Activated T-helper 1 cell treated with anti-CD3 and anti-CD28 coated beads, Interleukin-12 subunit alpha, Interleukin-12 subunit beta, Interleukin-2, Interleukin-4 antibody, amounts not matched to agents 30 ng/mL and 10 ng/mL and 1 ng/mL, durations not matched to agents 14 hours and 24 hours and 36 hours (primary cell): ENCODE results near the gene PSMA7. TPM values are rescaled to one million over a fixed set of nuclear protein-coding genes. Genes with fewer than 3 reads are reported as not detected.
A peak's percentile ranks its signal among the peaks of the same experiment; 100 is the strongest.

Experiments used
- DNase-seq: peaks from one replicate; pipeline ENCODE4 v3.0.0; 2021; ENCODE audit warnings: low spot score
- H3K27ac Mint-ChIP-seq: one replicate; pipeline ENCODE4 v1.8.0; 2021; ENCODE audit warnings: mild to moderate bottlenecking, mixed read lengths
- H3K27me3 Mint-ChIP-seq: one replicate; pipeline ENCODE4 v1.8.0; 2022; ENCODE audit warnings: mild to moderate bottlenecking, moderate library complexity, mixed read lengths; ENCODE audit not compliant: insufficient read depth
- H3K36me3 Mint-ChIP-seq: one replicate; pipeline ENCODE4 v1.8.0; 2021; ENCODE audit warnings: low read depth, mixed read lengths
- H3K4me1 Mint-ChIP-seq: one replicate; pipeline ENCODE4 v1.8.0; 2021; ENCODE audit warnings: low read depth, mixed read lengths
- H3K4me3 Mint-ChIP-seq: one replicate; pipeline ENCODE4 v1.8.0; 2021; ENCODE audit warnings: mild to moderate bottlenecking, moderate library complexity, mixed read lengths
- H3K9me3 Mint-ChIP-seq: one replicate; pipeline ENCODE4 v1.8.0; 2021; ENCODE audit warnings: mixed read lengths
- intact Hi-C: fragments of 100-400 bp; cut with micrococcal nuclease; formaldehyde crosslinking; loops from one replicate; pipeline ENCODE4 v1.15.1; 2024
- total RNA-seq: library from RNA; stranded (reverse); gene quantifications from 2 replicates; pipeline ENCODE4 v1.2.3, GENCODE V29; 2022

The PSMA7 gene
- total RNA-seq = 444 and 450 TPM in 2 replicates

DNA sequence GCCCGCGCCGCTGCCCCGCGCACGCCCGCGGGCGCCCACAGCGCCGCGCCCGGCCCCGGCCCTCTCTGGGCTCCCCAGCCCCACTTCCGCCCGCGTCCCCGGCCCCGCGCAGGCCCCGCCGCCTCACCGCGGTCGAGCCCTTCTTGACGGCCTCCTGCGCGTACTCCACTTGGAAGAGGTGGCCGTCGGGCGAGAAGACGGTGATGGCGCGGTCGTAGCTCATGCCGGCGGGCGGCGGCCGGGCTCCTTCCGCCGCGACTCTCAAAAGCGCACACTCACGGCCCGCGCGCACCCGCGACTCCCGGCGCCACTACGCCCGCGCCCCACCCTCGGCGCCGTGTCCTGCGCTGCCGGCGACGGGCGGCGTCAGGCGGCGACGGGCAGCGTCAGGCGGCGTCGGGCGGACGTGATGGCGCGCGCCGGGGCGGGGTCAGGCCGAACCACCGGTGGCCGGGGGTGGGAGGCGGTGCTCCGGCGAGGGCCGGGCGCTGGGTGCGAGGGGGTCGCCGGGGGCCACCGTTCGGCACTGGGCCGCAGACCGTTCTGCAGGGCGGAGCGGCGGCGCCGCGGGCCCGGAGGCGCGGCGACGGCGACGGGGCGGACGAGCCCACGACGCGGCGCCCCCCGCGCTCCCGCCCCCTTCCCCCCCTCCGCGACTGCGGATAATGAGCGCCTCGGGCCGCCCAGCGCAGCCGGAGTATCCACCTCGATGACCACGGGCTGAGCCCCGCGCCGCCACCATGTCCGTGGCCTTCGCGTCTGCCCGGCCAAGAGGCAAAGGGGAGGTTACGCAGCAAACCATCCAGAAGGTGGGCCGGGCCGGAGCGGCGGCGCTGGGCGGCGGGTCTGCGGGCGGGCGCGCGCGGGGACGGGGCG, at the start of gene PSMA7, which contains the start of gene SS18L1:
PSMA7 (minus strand) TSS at position 314 of the 876 bp plus-strand sequence; CDS start at position 223, 91 bp downstream.
SS18L1 (plus strand) TSS at position 689 of the 876 bp plus-strand sequence; CDS start at position 741, 52 bp downstream.
- peaks cover 30% of the 10 kb centered on the region for H3K36me3 Mint-ChIP-seq
- no peaks in the 10 kb centered on the region for H3K9me3 Mint-ChIP-seq
- DNase-seq = peak; percentile 84

DNA sequence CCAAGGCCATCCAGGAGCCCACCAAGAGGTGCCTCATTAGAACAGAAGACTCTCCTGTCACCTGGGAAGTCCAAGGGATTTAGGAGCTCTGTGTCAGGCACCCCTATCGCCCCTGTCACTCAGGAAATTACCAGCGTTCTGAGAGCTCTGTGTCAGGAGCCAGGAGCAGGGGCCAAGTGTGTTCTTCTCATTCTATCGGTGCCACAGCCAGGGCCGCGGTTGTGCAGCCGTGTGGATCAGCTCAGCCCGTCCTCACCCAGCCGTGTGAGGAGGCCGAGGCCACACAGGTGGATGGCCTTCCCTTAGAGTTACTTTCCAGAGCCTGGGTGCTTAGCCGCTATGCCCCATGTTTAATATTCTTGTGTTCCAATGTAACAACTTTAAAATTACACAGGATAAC, 49.4 kb upstream of the PSMA7 start:
- Mint-ChIP-seq H3K4me1 (peaks cover 3% of the 10 kb centered on the region), H3K27me3 (no peaks in the 10 kb centered on the region), H3K27ac (no peak overlapping the region), H3K36me3 (peaks cover 18% of the 10 kb centered on the region), H3K9me3 (no peaks in the 10 kb centered on the region), H3K4me3 (no peak overlapping the region)
- DNase-seq = no peak
- intact Hi-C loops = no loop called here

More for the DNA sequence above, at the start of gene PSMA7, which contains the start of gene SS18L1:
- H3K4me1 Mint-ChIP-seq = peaks cover 39% of the 10 kb centered on the region
- peak within 1 kb of the TSS; percentile 90 for H3K4me3 Mint-ChIP-seq
- no peaks in the 10 kb centered on the region for H3K27me3 Mint-ChIP-seq
- intact Hi-C loops = loop anchor here (1.0 to 5.0 kb wide), 5 partner anchors 13 to 244 kb away; partner anchors contain the start of genes ADRM1, LSM14B, OSBPL2 and RPS21
- H3K27ac Mint-ChIP-seq = peak within 1 kb of the TSS; percentile 91

DNA sequence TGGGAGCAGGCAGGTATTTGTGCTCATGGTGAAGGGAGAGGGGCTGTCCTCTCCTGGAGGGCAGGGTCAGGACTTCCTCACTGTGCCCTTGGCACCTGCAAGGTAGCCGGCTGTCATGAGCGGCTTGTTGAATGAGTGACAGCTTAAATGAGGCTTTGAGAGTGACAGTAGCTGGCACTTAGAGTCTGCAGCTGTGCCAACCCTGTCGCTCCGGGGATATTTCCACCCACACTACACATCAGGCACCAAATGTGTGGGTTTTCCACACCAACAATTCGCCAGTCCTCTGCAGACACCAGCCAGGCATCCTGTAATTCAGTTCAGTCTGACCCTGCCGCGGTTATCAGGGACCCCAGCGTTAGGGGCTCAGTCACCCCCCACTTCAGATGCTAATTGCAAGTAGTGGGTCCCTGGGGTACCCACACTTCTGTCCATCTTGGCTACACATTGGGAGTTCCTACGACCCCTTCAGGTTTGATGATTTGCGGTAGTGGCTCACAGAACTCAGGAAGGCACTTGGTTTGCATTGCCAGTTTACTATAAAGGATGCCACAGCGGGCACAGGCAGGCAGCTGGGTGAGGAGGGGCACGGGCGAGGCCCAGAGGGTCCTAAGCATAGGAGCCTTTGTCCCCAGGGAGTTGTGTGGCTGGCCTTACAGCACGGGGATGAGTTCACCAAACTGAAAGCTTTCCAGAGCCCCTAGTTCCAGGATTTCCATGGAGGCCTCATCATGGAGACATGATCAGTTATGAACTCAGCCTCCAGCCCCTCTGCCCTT, 48.8 kb upstream of the PSMA7 start:
- Mint-ChIP-seq H3K4me1 (peaks cover 6% of the 10 kb centered on the region), H3K9me3 (no peaks in the 10 kb centered on the region), H3K36me3 (peaks cover 18% of the 10 kb centered on the region), H3K27ac (no peak overlapping the region), H3K27me3 (no peaks in the 10 kb centered on the region), H3K4me3 (no peak overlapping the region)
- DNase-seq = no peak
- intact Hi-C loops = no loop called here

DNA sequence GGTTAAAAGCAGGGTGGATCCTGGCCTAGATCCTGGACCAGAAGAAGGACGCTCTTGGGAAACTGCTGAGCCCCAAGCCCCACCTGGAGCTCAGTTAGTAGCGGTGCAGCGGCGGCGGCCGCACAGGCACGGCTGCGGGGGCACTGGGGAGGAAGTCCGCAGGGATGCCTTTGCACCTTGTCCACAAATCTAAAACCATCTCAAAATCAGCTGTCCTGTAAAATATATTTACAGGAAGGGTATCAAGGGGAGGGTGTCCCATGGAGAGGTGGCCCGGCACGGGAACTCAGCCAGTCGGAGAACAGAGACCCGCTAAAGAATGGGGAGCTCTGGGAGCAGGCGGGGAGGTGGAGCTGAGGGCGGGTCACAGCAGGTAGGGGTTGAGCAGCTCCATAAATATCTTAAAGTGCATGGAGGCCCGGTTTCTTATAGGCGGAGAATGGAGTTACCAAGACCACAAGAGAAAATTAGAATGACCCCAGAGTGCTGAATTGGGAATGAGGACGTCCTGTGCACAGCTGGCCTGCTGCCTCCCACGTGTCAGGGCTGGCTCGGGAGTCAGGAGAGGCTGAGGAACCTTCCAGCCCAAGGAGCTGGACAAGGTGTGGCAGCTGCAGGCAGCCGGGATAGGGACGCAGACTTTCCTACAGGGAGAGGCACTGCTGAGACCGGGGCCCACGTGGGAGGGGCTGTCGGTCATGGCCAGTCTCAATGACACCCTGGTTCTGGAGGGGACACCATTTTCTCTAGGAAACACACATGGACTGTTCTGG, 47.6 kb upstream of the PSMA7 start:
- peaks cover 12% of the 10 kb centered on the region for H3K4me1 Mint-ChIP-seq
- H3K36me3 Mint-ChIP-seq = peaks cover 15% of the 10 kb centered on the region
- no peaks in the 10 kb centered on the region for H3K9me3 Mint-ChIP-seq

DNA sequence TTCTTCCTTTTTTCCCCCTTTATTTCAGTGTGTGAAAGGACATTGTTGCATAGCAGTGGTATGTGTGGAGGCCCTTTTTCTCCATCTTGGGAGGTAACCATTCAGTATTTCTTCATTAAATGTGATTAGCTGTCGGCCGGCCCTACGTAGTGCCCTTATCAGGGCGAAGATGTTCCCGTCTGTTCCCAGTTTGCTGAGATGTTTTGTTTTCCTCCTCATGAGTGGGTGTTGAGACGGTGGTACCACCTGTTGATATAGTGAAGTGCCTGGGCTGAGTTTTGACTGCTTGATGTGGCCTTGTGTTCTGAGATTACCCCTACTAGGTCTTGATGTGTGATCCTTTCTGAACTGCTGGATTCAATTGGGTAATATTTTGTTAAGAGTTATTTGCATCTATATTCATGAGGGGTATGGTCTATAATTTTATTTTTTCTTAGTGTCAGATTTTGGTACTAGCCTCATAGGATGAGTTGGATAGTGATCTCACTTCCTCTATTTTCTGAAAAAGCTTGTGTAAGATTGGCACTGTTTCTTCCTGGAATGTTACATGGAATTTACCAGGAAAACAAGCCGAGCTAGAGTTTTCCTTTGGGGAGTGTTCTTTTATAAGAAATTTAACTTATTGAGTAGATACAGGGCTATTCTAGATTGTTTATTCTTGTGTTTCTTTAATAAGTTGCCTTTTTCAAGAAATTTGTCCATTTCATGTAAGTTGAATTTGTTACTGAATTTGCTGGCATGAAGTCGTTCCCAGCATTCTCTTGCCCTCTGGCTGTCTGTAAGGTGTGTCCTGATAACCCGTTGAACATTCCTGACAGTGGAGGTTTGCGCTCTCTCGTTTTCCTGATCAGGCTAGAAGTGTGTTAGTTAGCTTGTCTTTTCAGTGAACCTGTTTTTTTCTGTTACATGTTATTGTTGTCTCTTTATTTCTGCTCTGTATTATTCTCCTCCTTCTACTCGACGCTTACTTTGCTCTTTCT, 44.0 kb upstream of the PSMA7 start:
- DNase-seq = no peak
- Mint-ChIP-seq H3K9me3 (no peaks in the 10 kb centered on the region), H3K36me3 (peaks cover 5% of the 10 kb centered on the region), H3K4me3 (no peak overlapping the region), H3K27me3 (no peaks in the 10 kb centered on the region), H3K4me1 (peaks cover 32% of the 10 kb centered on the region), H3K27ac (no peak overlapping the region)
- intact Hi-C loops = no loop called here

More for the DNA sequence above, 47.6 kb upstream of the PSMA7 start:
- intact Hi-C loops = no loop called here
- Mint-ChIP-seq H3K4me3 (no peak overlapping the region), H3K27me3 (no peaks in the 10 kb centered on the region), H3K27ac (no peak overlapping the region)
- DNase-seq = no peak

DNA sequence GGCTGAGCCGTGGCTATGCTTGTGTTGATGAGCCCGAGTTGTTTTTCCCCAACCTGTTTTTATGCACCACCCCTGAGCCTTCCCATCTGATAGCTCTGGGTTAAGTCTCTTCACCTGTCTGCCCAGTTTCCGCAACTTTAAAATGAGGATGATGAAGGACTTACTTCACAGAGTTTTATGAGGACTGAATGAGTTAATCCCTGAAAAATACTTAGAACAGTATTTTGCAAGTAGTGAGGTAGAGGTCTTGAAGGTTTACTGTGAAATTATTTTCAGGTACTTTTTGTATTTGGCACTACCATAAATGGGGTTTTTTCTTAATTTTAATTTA, 42.9 kb upstream of the PSMA7 start:
- H3K4me1 Mint-ChIP-seq = peaks cover 40% of the 10 kb centered on the region
- peaks cover 5% of the 10 kb centered on the region for H3K36me3 Mint-ChIP-seq
- no peak for DNase-seq
- no peaks in the 10 kb centered on the region for H3K27me3 Mint-ChIP-seq
- intact Hi-C loops = no loop called here
- no peak overlapping the region for H3K4me3 Mint-ChIP-seq
- H3K27ac Mint-ChIP-seq = no peak overlapping the region
- no peaks in the 10 kb centered on the region for H3K9me3 Mint-ChIP-seq

DNA sequence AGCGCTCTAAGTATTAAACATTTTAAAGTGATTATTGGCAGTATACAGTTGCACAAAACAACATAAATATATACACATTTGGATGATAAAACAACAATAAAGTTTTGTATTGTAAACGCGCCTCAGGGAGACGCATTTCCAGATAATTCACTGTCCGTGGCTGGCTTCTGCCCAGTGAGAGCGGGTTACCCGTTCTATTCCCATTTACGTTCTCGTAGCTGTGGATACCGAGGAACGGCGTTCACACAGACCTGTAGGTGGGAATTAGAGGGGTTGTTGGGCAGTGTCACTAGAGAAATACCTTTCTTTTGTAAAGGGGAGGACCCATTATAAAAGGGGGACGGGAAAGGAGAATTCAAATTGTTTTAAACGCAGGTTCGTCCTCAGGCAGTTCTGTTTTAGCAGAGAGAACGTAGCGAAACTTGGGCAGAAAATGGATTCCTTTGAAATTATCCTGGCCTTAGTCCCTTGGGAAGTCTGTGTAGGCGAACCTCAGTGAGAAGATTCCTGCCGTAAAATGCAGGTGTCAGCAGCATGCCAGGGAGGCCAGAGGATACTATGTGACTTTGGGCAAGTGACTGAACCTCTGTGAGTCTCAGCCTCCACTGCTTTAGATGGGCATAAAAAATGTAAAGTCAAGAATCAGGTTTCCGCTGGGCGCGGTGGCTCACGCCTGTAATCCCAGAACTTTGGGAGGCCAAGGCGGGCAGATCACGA, 40.4 kb upstream of the PSMA7 start:
- DNase-seq = no peak
- no peaks in the 10 kb centered on the region for H3K36me3 Mint-ChIP-seq
- no peaks in the 10 kb centered on the region for H3K27me3 Mint-ChIP-seq
- H3K9me3 Mint-ChIP-seq = no peaks in the 10 kb centered on the region
- peak overlapping the region; percentile 92 for H3K4me3 Mint-ChIP-seq
- H3K4me1 Mint-ChIP-seq = peaks cover 40% of the 10 kb centered on the region
- H3K27ac Mint-ChIP-seq = peak overlapping the region; percentile 87
- intact Hi-C loops = loop anchor here (1.0 to 5.0 kb wide), 5 partner anchors 27 to 319 kb away; partner anchors contain the start of genes OSBPL2 and RPS21

DNA sequence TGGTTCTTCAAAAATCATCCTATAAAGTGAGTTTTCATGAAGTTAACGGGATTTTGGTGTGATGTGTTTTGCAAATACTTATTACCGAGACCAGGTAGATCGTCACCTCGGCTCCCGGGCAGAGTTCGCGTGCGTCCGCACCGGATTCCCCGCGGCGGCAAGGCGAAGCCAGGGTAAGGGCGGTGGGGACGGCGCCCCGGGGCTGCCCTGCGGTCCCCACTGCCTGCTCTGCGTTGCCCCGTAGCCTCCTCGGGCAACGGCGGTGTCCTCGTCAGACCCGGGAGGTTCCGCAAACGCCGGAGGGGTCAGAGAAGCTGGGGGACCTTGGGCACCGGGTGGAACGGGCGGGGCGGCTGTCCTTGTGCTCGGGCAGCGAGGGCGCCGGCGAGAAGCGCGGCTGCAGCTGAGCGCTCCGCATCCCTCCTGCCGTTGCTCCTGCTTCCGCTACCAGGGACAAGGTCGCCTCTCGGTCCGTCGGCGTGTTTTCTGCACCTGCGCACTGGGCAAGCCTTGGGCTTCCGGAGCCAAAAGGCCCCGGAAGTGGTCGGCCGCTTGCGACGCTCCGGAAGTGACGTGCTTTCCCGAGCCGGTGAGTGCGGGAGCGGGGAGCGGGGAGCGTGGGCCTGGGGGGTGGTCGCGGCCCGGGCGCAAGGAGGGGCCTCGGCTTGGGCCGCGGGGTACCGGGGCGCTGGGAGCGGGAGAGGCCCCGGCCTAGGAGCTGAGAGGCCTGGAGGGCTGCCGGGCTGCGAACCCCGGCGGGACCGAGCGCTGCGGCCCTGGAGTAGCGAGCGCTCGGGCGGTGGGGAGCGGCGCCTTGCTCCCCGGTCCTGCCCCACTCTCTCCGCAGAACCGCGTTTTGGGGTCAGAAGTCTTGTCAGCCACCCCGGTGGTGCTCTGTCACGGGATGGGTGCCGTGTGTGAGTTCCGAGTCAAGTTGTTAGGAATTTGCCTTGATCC, 39.6 kb upstream of the PSMA7 start, which contains the start of gene MTG2:
MTG2 (plus strand) TSS at position 560 of the 957 bp plus-strand sequence. CDS start 10,393 bp downstream, outside the sequence.
- H3K27me3 Mint-ChIP-seq = no peaks in the 10 kb centered on the region
- H3K9me3 Mint-ChIP-seq = no peaks in the 10 kb centered on the region
- H3K4me3 Mint-ChIP-seq = peak within 1 kb of the TSS; percentile 92
- peaks cover 38% of the 10 kb centered on the region for H3K4me1 Mint-ChIP-seq
- H3K27ac Mint-ChIP-seq = peak within 1 kb of the TSS; percentile 93
- DNase-seq = peak; percentile 95
- H3K36me3 Mint-ChIP-seq = no peaks in the 10 kb centered on the region
- intact Hi-C loops = loop anchor here (1.0 to 5.0 kb wide), 8 partner anchors 26 to 320 kb away; partner anchors contain the start of genes ADRM1, LSM14B, OSBPL2 and RPS21

DNA sequence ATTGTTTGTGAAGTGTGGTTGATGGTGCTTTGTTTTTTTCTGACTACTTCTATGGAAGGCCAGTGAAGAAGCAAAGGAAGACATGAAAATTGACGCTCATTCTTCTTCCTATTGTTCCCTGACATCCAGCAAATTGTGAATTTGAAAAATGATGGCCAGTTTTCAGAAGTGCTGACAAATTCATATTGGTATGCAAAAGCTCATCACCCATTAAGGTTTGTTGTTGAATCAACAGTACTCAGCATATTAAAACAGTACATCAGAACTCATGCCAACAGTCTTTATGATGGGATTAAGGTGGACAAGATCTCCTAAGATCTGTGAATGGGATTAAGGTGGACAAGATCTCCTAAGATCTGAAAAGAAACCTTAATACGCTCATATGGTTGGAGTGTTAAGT, 38.6 kb upstream of the PSMA7 start:
- Mint-ChIP-seq H3K4me3 (peak overlapping the region; percentile 92), H3K4me1 (peaks cover 32% of the 10 kb centered on the region), H3K36me3 (no peaks in the 10 kb centered on the region), H3K9me3 (no peaks in the 10 kb centered on the region), H3K27me3 (no peaks in the 10 kb centered on the region), H3K27ac (peak overlapping the region; percentile 93)
- intact Hi-C loops = loop anchor here (1.0 to 5.0 kb wide), 7 partner anchors 25 to 320 kb away; partner anchors contain the start of genes ADRM1, LSM14B and RPS21
- DNase-seq = no peak

DNA sequence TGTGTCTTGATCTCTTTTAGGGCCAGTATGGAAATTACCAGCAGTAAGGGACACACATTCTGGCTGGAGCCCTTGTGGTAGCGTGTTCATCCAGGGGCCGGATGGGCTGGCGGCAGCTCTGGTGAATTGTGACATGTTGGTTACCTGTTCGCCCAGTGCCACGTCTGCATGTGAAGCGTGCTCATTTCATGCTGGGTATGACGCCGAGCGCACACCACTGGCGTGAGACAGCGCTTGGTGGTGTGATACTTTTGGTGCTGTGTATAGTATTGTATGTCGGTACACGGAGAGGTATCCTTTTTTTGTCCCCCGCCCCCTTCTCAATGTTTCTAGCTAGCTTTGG, 35.9 kb upstream of the PSMA7 start:
- no peak overlapping the region for H3K4me3 Mint-ChIP-seq

More for the DNA sequence above, 35.9 kb upstream of the PSMA7 start:
- H3K27me3 Mint-ChIP-seq = no peaks in the 10 kb centered on the region
- peaks cover 4% of the 10 kb centered on the region for H3K36me3 Mint-ChIP-seq
- intact Hi-C loops = no loop called here
- peaks cover 17% of the 10 kb centered on the region for H3K4me1 Mint-ChIP-seq
- H3K9me3 Mint-ChIP-seq = no peaks in the 10 kb centered on the region
- no peak for DNase-seq
- H3K27ac Mint-ChIP-seq = no peak overlapping the region
